ENCODE measurements around the gene AK3.

- TF ChIP-seq CTCF (IDR thresholded peaks at IDR 0.05; ENCODE audit: insufficient read depth, low read length, poor library complexity, severe bottlenecking): no peak
- TF ChIP-seq EZH2phosphoT487 (conservative IDR thresholded peaks at IDR 0.05; ENCODE audit: low read length): no peak
Observed at GRCh38 chr9:4716163-4716562, 24.8 kb downstream of the AK3 start.
